ENCODE results near the gene IL1R2. TPM values are rescaled to one million over a fixed set of nuclear protein-coding genes. Genes with fewer than 3 reads are reported as not detected.

Gene IL1R2
- total RNA-seq, 4 donors from 2014 or later, result 2.1 to 13.1 (median 5.8) TPM

DNA sequence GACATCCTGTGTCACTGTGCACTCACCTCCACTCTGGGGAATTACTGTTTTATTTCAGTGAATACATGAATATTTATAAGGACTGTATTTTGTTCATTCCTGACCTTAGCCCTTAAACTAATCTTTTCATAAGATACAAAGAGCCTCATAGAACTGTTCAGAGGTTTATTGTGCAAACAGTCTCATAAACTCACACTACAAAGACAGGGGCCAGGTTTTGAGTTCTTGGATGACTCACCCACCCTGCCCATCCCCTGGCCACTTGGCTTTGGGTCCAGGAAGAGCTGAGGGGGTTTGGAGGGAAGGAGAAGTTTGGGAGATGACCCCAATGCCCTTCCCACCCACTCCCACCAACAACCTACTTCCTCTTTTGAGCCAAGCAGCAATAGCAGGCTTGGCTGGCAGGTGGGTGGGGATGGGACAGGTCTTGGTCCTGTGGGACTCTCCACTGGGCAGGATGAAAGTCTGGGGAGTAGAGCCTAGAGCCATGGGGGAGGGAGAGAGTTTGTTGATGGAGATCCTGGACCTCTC is 43.1 kb upstream of the IL1R2 start:
- ATAC-seq (no peak), DNase-seq (no peak)
- Histone ChIP-seq H3K4me3 (no peak overlapping the region), H3K27ac (no peak overlapping the region), H3K9me3 (no peaks in the 10 kb centered on the region), H3K27me3 (no peaks in the 10 kb centered on the region), H3K36me3 (no peaks in the 10 kb centered on the region), H3K4me1 (no peaks in the 10 kb centered on the region)
- in situ Hi-C loops (cut with MboI; ENCODE audit: low sequenced_read_pairs in 4 of 4) (no loop called here), intact Hi-C loops (cut with DNase I; ENCODE audit: low total_unique reads) (no loop called here)
- TF ChIP-seq, protein P1, sequence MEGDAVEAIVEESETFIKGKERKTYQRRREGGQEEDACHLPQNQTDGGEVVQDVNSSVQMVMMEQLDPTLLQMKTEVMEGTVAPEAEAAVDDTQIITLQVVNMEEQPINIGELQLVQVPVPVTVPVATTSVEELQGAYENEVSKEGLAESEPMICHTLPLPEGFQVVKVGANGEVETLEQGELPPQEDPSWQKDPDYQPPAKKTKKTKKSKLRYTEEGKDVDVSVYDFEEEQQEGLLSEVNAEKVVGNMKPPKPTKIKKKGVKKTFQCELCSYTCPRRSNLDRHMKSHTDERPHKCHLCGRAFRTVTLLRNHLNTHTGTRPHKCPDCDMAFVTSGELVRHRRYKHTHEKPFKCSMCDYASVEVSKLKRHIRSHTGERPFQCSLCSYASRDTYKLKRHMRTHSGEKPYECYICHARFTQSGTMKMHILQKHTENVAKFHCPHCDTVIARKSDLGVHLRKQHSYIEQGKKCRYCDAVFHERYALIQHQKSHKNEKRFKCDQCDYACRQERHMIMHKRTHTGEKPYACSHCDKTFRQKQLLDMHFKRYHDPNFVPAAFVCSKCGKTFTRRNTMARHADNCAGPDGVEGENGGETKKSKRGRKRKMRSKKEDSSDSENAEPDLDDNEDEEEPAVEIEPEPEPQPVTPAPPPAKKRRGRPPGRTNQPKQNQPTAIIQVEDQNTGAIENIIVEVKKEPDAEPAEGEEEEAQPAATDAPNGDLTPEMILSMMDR (IDR thresholded peaks at IDR 0.05 in 4 of 5, conservative IDR thresholded peaks at IDR 0.05 in 1 of 5), result no peak

DNA sequence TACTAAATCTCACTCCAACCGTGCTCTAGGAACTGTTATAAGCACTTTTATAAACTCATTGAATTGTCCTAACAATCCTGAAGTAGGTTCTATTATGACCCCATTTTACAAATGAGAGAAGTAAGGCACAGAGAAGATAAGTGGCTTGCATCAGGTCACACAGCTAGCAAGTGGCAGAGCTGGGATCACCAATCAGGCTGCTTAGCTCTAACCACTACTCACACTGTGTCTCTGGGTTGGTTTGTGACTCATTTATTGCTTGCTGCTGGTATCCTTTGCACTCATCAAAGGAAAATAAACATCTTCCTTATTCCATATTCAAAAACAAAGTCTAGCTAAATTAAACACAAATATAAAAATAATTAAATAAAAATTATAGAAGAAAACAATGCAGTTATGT is 42.5 kb upstream of the IL1R2 start:
- no peak for ATAC-seq
- H3K27ac ChIP-seq, result no peak overlapping the region
- TF ChIP-seq, protein P1 (IDR thresholded peaks at IDR 0.05 in 4 of 5, conservative IDR thresholded peaks at IDR 0.05 in 1 of 5), result no peak
- TF ChIP-seq POLR2A (IDR thresholded peaks at IDR 0.05), result no peak

DNA sequence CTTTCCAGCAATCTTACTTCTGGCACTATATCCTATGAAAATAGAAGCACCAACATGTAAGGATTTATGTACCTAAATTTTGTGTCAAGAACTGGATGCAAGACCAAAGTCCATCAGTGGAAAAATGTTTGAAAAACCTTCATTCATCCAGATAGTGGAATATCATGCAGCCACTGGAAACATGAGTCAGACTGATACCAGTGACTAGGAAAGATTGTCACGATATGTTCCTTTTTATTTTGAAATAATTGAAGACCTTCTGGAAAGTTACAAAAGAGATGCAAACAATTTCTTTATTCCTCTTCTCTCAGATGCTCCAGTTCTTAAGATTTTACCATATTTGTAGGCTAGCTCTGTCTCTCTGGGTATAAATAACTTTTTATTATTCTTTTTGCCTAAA is 40.5 kb upstream of the IL1R2 start:
- intact Hi-C loops (cut with DNase I; ENCODE audit: low total_unique reads), result no loop called here

More for the DNA sequence above, 42.5 kb upstream of the IL1R2 start:
- intact Hi-C loops (cut with DNase I; ENCODE audit: low total_unique reads), result no loop called here
- no peak overlapping the region for H3K4me3 ChIP-seq
- H3K4me1 ChIP-seq, result no peaks in the 10 kb centered on the region
- in situ Hi-C loops (cut with MboI; ENCODE audit: low sequenced_read_pairs in 4 of 4), result no loop called here
- no peaks in the 10 kb centered on the region for H3K36me3 ChIP-seq
- no peaks in the 10 kb centered on the region for H3K27me3 ChIP-seq
- H3K9me3 ChIP-seq, result no peaks in the 10 kb centered on the region
- DNase-seq, result no peak

DNA sequence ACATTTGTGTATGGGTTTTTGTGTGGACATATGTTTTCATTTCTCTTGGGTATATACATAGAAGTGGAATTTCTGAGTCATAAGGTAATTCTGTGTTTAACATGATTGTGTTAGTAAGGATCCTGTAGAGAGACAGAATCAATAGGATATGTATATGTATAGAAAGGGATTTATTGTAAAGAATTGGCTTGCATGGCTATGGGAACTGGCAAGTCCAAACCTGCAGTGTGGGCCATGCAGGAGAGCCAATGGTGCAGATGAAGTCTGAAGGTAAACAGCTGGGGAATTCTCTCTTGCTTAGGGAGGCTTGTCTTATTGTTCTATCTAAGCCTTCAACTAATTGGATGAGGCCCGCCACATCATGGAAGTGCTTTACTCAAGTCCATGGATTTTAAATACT is 39.2 kb upstream of the IL1R2 start:
- intact Hi-C loops (cut with DNase I; ENCODE audit: low total_unique reads) (no loop called here), in situ Hi-C loops (cut with MboI; ENCODE audit: low sequenced_read_pairs in 4 of 4) (no loop called here)
- Histone ChIP-seq H3K27ac (no peak overlapping the region), H3K27me3 (no peaks in the 10 kb centered on the region), H3K9me3 (no peaks in the 10 kb centered on the region), H3K4me3 (no peak overlapping the region), H3K4me1 (peaks cover 0 to 4% of the 10 kb centered on the region in 2 donors), H3K36me3 (no peaks in the 10 kb centered on the region)
- TF ChIP-seq POLR2A (IDR thresholded peaks at IDR 0.05), result no peak
- TF ChIP-seq, protein P1 (IDR thresholded peaks at IDR 0.05 in 4 of 5, conservative IDR thresholded peaks at IDR 0.05 in 1 of 5), result no peak
- no peak for DNase-seq
- no peak for ATAC-seq

More for the DNA sequence above, 40.5 kb upstream of the IL1R2 start:
- no peaks in the 10 kb centered on the region for H3K9me3 ChIP-seq
- TF ChIP-seq, protein P1 (IDR thresholded peaks at IDR 0.05 in 4 of 5, conservative IDR thresholded peaks at IDR 0.05 in 1 of 5), result no peak
- no peak for TF ChIP-seq POLR2A (IDR thresholded peaks at IDR 0.05)
- in situ Hi-C loops (cut with MboI; ENCODE audit: low sequenced_read_pairs in 4 of 4), result no loop called here
- no peak overlapping the region for H3K27ac ChIP-seq
- no peak overlapping the region for H3K4me3 ChIP-seq
- no peaks in the 10 kb centered on the region for H3K4me1 ChIP-seq
- ATAC-seq (no peak), DNase-seq (no peak)
- H3K27me3 ChIP-seq, result no peaks in the 10 kb centered on the region
- no peaks in the 10 kb centered on the region for H3K36me3 ChIP-seq

All from gastrocnemius medialis (tissue), 4 donors.